HG02981 (cell line): ENCODE results near the gene KRTAP1-5.
"Not testable (repeated sequence)": the region's sequence is repeated elsewhere in the genome, so short reads cannot be mapped to it uniquely, and the experiment has no call there.

ENCODE experiments used
- ATAC-seq: cut with Tn5 transposase; IDR thresholded peaks from one replicate; pipeline ENCODE4 v1.9.1; 2021; ENCODE audit warnings: mild to moderate bottlenecking, moderate library complexity; ENCODE audit not compliant: unreplicated experiment

KRTAP1-5 gene

DNA sequence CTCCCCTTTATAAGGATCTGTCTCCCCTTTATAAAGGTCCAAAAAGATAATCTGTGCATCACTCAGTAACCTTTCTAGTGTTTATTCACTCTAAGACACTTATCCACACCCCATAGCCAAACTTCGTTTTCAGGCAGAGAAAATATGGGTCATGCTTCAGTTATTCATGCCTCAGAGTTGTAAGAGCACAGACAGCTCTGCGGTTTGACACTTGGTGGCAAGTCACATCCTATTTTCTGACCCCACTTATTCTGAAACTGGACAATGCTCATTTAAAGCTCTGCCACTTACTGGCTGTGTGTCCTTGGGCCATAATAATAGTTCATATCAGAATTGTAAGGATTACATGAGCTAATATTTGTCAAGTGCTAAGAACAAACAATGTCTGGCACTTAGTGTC is 22.1 kb upstream of the KRTAP1-5 start:
- no peak for ATAC-seq

DNA sequence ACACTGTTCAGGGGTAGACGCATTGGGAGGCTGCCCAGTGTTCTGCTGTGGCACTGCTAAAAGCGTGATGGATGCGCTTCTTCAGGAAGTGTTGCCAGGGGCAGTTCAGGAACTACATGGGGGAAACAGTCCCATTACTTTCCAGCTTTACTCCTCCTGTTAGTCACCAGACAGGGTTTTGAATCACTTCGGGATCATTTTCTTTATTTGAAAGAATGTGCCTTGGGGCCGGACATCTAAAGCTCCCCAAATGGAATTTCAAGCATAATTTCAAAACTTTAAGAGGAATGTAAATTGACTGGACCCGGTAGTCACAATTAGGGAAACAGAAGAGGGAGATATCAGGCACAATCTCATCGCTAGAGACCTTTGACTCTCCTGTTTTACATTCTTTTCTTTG is 21.4 kb upstream of the KRTAP1-5 start:
- ATAC-seq: no peak

DNA sequence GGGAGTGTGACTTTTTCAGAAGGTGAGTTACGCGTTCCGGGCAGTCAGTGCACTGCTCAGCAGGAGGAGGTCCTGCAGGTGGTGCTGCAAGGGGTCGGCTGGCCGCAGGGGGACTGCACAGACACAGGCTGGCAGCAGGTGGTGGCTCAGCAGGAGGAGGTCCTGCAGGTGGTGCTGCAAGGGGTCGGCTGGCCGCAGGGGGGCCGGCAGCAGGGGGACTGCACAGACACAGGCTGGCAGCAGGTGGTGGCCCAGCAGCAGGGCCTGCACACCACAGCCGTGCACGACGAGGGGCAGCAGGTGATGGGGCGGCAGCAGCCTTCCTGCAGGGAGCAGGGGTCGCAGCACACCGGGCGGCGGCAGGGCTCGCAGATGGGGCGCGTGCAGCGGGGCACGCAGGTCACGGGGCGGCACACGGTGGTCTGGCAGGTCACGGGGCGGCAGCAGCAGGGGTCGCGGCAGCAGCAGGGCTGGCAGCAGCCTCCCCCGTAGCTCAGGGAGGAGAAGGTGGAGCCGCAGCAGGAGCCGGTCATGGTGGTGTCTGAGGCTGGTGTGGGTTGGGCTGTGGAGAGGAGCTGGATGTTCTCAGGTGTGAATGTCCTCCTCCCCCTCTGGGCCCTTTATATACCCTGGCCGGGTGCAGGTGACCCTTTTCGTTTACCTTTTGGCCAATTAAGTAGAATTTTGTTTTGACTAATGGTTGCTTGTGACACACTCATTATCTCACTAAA is 19.9 kb upstream of the KRTAP1-5 start, which contains the start of gene KRTAP2-1:
Gene KRTAP2-1, minus strand, starts transcription at position 582 of the 731 bp plus-strand sequence. Its CDS starts 49 bp downstream, at position 533.
- ATAC-seq: not testable (repeated sequence)

DNA sequence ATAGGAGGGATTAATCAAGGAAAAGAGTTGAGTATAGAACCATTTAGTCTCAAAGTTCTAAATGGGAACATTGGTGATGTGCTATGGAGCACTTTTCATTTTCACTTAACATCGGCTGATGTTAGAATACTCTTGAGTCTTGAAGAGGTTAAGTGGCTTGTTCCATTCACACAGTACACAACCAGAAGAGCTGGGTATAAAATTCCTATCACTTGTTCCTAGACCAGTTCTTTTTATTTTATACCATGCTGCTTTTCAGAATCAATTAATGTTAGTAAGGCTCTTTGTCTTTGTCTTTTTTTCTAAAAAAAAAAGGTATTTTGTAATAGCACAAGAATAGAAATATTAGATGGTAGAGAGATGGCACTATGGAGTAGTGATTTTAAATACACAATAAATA is 15.9 kb upstream of the KRTAP1-5 start:
- no peak for ATAC-seq

DNA sequence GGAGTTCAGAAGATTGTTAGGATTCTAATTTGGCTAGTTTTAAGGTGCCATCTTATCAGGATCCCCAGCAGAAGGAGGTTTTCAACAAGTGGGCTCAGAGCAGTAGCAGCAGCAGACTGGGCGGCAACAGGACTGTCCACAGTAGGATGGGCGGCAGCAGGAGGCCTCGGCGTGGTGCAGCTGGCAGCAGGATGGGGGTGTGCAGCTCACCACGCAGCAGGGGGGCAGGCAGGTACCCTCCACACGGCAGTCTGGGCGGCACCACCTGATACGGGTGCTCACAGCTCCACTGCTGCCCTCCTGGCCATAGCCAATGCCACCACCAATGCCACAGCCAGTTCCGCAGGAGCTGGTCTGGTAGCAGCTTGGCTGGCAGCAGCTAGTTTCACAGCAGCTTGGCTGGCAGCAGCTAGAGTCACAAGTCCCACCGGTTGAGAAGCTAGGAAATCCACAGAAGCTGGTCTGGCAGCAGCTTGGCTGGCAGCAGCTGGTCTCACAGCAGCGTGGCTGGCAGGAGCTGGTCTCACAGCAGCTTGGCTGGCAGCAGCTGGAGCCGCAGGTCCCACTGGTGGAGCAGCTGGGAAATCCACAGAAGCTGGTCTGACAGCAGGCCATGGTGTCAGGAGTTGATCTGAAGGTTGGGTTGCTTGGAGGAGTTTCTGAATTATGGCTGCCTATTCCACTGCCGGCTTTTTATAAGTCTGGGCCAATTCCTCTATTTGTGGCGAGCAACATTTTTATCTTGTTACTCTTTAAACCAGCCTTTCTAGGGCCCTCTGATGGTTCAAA is 14.0 kb upstream of the KRTAP1-5 start, which contains the start of gene KRTAP1-1:
Gene KRTAP1-1, minus strand, starts transcription at position 668 of the 789 bp plus-strand sequence. Its CDS starts 53 bp downstream, at position 615.
- ATAC-seq: not testable (repeated sequence)

DNA sequence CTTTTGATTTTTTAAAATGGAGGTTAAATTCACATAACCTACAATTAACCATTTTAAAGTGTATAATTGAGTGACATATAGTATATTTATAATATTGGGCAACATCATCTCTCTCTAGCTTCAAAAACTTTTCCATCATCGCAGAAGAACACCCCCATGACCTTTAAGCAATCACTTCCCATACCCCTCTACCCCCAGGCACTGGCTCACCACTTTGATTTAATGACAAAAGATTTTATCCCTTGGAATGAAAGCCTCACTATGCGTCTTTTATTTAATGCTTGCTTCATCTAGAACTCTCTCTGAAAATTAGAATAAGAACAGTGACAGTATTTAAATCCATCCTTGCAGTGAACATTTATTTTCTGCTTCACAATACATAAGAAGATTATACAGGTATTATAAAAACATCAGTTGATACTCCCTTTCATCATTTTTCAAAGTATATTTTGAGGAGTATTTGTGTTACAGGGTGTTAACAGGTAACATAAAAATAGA is 10.9 kb upstream of the KRTAP1-5 start:
- no peak for ATAC-seq

DNA sequence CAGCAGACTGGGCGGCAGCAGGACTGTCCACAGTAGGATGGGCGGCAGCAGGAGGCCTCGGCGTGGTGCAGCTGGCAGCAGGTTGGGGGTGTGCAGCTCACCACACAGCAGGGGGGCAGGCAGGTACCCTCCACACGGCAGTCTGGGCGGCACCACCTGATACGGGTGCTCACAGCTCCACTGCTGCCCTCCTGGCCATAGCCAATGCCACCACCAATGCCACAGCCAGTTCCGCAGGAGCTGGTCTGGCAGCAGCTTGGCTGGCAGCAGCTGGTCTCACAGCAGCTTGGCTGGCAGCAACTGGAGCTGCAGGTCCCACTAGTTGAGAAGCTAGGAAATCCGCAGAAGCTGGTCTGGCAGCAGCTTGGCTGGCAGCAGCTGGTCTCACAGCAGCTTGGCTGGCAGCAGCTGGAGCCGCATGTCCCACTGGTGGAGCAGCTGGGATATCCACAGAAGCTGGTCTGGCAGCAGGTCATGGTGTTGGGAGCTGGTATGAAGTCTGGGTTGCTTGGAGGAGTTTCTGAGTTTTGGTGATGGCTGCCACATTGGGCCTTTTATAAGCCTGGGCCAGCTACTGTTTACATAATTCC is 7.4 kb upstream of the KRTAP1-5 start, which contains the start of gene KRTAP1-3:
Gene KRTAP1-3, minus strand, starts transcription at position 529 of the 590 bp plus-strand sequence. Its CDS starts 53 bp downstream, at position 476.
- ATAC-seq: not testable (repeated sequence)

DNA sequence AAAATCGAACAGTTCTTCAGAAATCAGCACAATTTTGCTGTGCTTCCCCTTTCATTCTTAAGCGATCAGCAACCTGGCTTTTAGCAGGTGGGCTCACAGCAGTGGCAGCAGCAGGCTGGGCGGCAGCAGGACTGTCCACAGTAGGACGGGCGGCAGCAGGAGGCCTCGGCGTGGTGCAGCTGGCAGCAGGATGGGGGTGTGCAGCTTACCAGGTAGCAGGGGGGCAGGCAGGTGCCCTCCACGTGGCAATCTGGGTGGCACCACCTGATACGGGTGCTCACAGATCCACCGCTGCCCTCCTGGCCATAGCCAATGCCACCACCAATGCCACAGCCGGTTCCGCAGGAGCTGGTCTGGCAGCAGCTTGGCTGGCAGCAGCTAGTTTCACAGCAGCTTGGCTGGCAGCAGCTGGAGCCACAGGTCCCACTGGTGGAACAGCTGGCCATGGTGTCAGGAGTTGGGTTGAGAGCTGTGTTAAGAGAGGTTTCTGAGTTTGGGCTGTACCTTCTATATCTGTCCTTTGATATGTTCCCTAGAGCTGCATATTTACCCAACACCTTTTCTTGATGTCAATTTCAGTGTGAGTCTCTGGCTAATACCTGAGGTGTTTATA is 2.7 kb upstream of the KRTAP1-5 start, which contains the start of gene KRTAP1-4:
Gene KRTAP1-4, minus strand, starts transcription at position 563 of the 613 bp plus-strand sequence. Its CDS starts 117 bp downstream, at position 446.
- no peak for ATAC-seq

DNA sequence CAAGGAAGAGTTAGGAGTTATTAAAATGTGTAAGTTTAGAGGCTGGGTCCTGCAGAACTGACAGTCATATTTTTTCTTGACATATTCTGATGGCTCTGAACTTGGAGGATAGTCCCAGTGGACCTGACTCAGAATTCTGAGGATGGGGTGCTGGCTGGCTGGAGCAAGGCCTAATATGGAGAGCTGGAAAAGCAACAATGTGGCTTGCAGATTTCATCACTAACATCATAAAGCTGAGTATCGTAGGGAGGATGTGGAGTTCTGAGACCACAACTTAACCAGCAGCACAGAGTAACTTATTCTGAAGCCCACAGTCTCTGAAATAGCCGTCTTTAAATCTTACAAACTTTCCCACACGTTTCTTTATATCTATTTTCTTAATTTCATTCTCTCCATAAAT is 2.3 kb downstream of the KRTAP1-5 start:
- no peak for ATAC-seq

DNA sequence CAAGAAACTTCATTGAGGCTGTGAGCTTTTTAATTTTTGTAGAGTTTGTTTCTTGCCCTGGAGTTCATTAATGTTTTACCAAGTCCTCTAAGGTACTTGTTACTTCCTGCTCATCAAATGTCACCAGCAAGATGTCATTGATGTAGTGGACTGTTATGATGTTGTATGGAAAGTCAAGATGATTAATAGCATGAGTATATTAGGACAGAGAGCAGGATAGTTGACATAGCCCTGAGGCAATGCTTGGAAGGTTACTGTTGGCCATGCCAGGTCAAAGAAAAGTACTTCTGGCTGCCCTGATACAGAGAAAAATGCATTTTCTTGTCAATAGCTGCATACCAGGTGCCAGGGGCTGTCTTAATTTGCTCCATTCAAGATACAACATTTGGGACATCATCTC is 6.7 kb downstream of the KRTAP1-5 start:
- ATAC-seq: no peak

DNA sequence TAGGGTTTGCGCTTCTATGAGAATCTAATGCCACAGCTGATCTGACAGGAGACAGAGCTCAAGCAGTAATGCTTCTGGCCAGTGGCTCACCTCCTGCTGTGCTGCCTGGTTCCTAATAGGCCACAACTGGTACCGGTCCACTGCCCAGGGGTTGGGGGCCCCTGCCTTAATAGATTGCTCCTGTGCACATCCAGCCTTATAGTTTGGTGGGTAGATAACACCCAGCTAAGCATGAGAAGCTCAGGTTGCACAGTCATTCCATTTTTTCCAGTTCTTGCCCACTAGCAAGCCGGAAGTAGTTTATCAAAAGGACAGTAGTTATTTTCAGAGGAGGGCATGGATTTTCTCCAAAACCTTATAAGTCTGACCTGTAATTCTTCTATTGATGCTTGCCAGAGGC is 7.6 kb downstream of the KRTAP1-5 start:
- no peak for ATAC-seq

DNA sequence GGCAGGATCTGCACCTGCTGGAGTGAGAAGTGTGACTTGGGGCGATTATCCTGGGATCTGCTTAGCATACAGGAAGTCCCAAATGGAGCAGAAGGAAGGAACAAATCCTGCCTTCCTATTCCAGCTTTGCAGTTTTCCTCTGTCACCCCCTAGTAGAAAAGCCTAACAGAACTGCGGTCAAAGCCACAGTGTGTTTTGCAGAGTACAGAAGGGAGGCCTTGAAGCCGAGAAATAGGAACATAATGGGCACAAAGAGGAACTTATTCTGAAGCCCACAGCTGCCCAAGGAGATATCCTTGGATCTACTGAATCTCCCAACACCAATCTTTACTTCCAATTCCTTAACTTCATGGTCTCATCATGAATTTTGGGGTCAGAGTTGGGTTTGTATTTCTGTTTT is 8.5 kb downstream of the KRTAP1-5 start:
- no peak for ATAC-seq

DNA sequence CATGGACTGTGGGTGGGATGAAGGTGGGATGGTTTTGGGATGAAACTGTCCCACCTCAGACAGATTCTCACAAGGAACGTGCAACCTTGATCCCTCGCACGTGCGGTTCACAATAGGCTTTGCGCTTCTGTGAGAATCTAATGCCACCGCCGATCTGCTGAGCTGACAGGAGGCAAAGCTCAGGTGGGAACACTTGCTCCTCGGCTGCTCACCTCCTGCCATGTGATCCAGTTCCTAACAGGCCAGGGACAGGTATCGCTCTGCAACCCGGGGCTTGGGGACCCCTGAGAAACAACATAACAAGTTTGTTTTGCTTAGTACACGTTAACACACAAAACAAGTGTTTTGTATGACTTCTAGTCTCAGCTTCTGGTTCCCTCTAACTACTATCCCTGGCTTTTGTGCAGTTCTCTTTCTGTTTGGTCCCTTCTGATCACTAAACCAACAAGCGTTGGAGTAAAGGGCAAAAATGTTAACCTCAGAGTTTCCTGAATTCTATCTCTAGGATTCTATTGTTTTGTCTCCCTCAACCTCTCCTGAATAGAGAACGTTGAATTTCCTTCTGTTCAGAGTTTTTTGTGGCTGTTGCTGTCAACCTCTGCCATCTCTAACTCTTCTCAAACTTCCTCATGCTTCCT is 10.3 kb downstream of the KRTAP1-5 start:
- no peak for ATAC-seq

DNA sequence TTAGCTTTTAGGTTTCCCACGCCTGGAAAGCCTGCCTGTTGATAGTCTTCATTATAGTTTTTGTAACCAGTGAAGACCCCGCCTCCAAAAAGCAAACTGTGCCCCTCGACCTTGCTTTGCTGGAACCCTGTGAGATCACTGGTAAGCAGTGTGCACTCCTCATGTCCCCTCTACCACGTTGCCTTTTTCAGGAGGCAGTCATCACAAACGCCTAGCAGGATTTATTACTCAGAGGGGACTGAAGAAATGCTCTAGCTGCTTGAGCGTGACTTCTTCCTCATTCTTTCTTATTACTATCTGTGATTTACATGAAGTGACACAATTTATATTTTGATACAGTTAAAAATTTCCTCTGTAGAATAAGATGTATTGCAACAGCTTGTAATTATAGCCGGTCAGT is 11.6 kb downstream of the KRTAP1-5 start:
- ATAC-seq: no peak

DNA sequence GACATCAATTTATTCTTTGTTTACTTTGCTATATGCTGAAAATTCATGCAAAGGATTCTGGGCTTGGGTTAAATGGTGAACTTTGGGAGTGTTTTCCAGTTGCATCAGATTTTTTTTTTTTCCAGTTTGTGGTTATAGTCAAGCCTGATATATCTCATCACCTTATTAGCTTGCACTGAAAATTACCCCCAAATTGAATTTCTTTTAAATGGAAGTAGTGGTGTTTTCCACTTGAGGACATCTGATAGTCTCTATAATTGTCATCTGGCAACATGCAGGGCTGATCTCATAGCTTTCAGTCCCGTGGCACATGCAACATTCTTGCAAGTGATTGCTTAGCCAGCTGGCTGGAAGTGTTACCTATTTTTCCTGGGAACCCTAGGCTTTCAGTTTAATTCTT is 13.4 kb downstream of the KRTAP1-5 start:
- no peak for ATAC-seq

DNA sequence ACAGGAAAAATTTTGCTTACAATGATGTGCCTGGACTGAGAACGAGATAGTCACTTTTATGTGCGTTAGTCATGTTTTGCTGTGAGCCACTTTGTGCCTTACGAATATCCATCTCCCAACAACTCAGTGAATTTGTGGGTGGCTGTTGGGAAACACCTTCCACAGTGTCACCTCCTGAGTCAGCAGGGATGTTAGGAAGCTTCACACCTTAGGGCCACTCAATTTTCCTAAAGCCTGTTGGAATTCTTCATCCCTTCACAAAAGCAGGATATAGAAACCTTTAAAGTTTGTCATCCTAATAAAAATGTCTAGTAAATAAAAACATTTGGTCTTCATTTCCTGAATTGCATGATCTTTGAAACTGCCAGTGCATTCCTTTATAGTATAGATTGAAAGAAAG is 13.8 kb downstream of the KRTAP1-5 start:
- no peak for ATAC-seq

DNA sequence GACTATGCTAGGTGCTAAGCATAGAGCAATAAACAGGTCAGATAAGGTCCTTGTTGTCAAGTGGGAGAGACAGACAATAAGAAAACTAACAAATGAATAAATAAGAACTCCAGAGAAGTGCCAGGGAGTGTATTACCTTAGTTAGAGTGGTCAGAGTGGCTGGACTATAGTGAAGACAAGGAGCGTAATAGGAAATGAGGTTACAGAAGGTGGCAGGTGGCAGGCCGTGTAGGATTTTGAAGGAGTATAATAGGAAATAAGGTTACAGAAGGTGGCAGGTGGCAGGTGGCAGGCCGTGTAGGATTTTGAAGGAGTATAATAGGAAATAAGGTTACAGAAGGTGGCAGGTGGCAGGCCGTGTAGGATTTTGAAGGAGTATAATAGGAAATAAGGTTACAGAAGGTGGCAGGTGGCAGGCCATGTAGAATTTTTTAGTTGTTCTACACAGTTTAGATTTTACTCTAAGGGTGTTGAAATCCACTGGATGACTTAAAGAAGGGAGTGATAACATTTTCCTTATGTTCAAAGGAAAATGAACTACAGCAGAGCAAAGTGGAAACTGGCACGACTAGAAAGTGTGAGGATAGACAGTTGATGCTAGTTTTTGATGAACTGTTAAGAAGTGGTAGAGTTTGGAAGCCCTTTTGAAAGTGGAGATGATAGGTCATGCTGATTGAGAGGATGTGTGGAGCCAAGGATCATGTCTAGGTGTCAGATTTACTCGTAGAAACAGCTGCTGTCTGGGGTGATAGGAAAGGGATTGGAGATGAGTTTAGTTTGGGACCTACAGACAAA is 14.5 kb downstream of the KRTAP1-5 start:
- no peak for ATAC-seq

DNA sequence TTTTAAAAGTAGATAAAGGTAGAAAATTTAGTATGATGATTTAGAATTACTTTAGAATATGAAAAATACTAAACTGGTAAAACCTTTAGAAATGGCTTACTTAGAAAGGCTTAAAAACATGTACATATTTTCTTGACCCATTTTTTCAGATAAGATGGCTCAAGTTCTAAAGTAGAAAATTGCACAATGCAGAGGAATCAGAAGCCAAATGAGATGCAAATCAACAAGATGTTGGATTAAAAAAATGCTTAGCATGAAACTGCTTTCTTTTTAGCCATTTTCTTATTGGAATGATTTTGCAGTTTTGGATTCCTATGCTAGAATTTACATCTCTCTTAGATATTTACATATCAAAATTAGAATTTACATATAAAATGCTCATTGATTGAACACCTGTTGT is 16.6 kb downstream of the KRTAP1-5 start:
- no peak for ATAC-seq

DNA sequence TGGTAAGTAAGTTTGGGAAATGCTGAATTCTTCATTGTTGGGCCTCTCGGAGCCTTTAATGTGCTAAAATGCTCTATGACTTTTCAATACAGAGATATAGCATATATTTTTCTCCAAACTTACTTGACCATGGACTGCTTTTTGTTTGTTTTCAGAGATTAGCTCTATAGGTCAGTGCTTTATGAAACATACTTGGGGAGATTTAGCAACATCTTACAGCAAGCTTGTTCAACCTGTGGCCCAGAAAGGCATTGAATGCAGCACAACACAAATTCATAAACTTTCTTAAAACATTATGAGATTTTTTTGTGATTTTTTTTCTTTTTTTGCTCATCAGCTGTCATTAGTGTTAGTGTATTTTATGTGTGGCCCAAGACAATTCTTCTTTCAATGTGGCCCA is 17.1 kb downstream of the KRTAP1-5 start:
- no peak for ATAC-seq
